ENCODE data around the gene FAM72B.
"Not testable (repeated sequence)": the region's sequence is repeated elsewhere in the genome, so short reads cannot be mapped to it uniquely, and the experiment has no call there.

Gene FAM72B

GRCh38 chr1:121199763-121200162, 15.6 kb upstream of the FAM72B start:
- DNase-seq = not testable (repeated sequence)

DNA sequence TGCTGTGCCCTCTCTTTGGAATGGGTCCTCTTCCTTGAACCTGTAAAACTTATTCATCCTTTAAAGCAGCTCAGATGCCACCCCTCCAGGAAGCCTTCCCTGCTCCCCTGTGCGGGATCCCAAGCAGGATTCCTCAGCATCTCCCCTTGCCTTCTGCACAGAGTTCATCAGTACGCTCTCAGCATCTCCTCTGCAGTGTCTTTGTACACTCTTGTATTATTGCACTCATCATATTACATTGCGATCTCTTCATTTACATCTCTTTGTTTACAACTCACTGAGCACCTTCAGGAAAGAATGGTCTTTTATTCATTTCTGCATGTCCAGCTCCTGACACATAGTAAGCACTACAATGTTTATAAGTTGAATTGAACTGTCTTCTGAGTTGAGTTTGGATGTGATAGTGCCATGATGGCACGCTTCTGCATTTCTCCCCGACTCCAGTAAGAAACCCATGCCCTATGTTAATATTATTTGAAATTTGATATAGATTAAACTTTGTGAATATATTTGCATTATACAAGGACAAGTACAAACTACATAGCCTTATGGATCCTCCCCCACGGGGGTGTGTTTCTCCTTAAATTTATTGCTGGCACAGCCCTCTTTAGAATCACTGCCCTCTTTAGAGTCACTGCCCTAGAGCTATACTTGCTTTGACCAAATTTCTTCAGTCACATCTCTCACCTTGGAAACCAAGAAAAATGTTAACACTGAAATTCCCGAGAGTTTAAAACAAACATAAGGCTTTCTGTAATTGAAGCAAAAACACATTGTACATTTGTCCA, 13.1 kb upstream of the FAM72B start:
- DNase-seq = not testable (repeated sequence)

DNA sequence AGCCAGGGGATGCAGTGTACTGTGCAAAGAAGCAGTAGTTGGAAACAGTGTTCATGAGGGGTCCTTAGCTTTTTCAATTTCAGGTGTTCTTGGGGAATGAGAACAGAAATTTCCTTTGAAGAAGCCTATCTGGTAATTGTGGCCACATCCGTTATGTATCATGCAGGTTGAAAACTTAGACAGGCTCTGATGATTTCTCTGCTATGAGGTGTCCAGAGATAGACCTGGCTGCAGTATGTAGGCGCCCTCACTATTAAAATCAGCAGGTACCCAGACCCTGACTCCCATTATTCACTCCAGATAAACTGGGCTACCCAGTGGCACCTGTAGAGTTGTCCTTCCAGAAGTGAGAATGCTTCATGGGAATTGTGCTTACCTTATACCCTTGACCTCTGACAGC, 8.4 kb upstream of the FAM72B start:
- not testable (repeated sequence) for DNase-seq

GRCh38 chr1:121187914-121188313, 3.8 kb upstream of the FAM72B start:
- not testable (repeated sequence) for DNase-seq

DNA sequence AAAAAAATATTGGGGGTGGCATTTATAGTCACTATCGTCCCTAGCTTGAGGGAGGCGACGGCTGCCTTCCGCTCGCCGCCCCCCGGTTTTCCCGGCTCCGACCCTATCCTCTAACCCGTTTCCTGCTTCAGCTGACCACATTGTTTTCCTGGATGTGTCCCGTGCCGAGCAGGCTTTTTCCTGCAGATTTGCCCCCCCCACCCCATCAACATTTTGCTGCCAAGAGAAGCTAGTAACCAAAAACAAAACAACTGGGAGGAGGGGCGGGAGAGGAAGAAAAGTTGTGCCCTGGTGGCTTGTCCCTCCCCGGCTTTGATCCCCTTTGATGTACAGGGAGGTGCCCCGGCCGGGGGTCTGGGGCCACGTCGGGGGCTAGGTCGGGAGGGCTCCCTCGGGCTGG, 2.1 kb upstream of the FAM72B start:
- not testable (repeated sequence) for DNase-seq

- DNase-seq = not testable (repeated sequence)
These were observed 1.1 kb upstream of the FAM72B start for GRCh38 chr1:121185140-121185708.

DNA sequence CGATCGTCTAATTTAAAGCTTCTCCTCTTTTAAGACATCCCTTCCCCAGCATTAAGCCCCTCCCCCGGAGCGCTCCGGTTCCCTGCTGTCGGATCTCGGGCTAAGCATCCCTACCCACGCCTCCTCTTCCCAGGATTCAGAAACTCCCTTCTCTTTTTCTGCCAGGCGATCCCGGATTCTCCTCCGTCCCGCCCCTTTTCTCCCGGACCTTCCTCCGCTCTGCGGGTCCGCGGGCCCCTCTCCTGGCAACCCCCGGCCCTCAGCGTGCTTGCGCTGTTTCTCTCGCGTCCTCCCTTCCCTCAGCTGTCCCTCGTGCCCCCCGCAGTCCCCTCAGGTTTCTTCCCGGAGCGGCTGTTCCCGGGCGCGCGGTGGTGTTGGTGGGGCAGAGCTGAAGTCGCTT, 273 bp downstream of the FAM72B start:
- DNase-seq = not testable (repeated sequence)

DNA sequence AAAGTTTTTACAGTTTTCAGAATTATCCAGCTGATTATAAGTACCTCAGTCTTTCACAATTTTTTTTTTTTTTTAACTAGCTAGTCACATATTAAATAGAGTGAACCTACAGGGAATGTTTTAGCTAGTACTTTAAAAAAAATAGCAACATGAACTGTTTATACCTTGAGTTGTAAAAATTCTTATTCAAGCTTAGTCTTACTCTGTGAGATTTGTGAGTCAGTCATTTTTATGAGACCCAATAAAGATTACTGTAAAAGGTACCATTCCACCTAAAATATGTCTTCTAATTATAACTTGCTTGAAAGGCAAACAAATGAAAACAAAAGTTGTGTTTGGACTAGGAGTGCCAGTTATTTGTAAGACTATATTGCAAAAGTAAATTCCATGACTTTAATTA, 5.9 kb downstream of the FAM72B start:
- not testable (repeated sequence) for DNase-seq

DNA sequence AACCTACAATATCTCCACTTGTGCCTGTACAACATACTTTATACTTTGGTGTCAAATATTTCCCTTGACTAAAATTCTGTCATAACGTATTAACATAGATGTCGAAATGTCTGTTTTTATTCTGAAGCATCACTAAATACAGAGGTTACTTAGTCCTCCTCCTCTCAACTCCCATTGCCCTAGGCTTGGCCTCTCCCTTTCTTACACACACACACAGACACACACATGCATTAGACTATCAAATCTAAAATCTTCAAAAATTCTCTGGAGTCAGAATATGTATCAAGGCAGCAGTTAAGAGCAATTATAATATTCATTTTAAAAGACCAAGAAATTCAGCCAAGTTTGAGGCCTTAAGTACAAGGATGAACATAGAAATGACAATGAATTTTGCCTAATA, 7.5 kb downstream of the FAM72B start:
- DNase-seq = not testable (repeated sequence)

DNA sequence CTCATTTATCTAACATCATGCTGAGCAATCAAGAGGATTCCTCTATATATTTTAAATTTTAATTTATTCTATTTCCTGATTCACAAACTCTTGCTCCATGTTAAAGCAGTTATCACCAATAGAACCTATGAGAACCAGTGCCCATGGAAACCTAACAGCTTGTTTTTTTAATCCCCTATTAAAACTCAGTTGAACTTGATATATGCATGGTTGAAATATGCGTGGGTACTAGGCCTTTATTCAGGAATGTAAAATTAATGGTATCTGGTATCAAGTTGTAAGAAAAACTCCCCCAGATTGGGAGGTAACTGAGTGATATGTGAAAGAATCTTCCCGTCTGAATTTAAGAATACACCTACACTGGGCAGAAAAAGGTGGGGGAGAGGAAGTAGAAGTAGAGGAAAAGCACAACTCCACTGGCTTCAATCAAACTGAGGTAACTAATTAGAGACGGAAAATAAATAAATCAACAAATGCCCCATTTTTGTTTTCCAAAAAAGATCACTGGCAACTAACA, 15.9 kb downstream of the FAM72B start:
- not testable (repeated sequence) for DNase-seq

DNA sequence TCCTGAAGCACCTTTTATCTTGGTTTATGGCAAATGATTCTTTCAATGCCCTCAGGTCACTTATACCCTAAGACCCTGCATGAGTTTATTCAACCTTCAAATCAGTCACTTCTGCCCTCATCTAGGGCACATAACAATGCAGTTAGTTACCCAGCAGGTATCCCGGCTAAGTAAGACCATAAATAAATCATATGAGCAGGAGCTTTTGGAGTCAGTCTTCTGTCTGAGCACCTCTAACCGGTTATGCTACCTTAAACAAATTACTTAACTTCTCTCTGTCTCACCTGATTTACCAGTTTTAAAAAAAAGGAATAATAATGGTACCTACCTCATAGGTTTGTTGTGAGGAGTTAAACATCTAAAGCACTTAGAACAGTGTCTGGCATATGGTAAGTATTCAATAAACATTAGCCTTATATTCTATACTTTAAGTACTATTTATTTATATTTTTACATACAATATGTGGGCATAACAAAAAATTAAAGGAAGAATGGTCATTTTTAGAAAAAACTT, 16.9 kb downstream of the FAM72B start:
- DNase-seq = not testable (repeated sequence)

DNA sequence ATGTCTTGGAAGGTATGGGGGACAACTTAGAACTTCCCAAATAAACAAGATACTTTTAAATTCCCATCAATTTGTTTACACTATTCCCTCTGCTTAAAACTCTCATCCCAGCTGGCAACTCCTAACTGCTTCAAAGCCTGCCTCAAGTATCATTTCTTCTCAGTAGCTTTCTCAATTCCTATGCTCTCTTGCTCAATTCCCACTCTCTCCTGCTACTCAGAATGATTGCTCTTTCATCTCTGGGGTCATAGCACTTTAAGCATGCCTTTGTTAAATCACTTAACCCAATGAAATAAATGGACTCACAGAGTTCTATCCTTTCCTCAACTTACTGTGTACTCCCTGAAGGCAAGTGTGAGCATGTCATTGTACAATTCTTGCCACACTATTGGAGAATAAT, 18.8 kb downstream of the FAM72B start:
- not testable (repeated sequence) for DNase-seq

GRCh38 chr1:121163850-121164757, 20.0 kb downstream of the FAM72B start:
- not testable (repeated sequence) for DNase-seq

- DNase-seq = not testable (repeated sequence)
These were observed 22.8 kb downstream of the FAM72B start for GRCh38 chr1:121161199-121161901.

DNA sequence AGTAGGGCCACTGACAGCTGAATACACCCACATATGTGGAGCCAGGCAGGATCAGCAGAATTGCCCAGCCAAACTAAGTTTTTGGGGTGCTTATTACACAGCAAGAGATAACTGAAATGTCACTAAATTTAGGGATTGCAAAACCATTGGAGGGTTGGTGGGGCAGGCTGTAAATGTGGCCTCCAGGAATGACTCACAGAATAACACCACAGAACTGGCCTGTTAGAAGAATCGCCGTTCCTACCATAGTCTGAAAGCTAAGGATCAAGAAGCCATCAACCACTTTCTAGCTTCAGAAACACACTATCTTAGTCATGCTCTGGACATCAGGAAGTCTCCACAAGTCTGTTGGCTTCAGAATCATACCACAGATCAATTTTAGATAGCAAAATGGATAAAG, 24.0 kb downstream of the FAM72B start:
- DNase-seq = not testable (repeated sequence)

GRCh38 chr1:121157609-121158008, 26.5 kb downstream of the FAM72B start:
- not testable (repeated sequence) for DNase-seq

- not testable (repeated sequence) for DNase-seq
These were observed 27.1 kb downstream of the FAM72B start for GRCh38 chr1:121156958-121157603.

- not testable (repeated sequence) for DNase-seq
These were observed 28.3 kb downstream of the FAM72B start for GRCh38 chr1:121155671-121156358.

- not testable (repeated sequence) for DNase-seq
These were observed 29.3 kb downstream of the FAM72B start for GRCh38 chr1:121154811-121155210.

- DNase-seq = not testable (repeated sequence)
These were observed 31.4 kb downstream of the FAM72B start for GRCh38 chr1:121152788-121153187.

- DNase-seq = not testable (repeated sequence)
These were observed 32.8 kb downstream of the FAM72B start for GRCh38 chr1:121151294-121151693.

Measured in SHP77 treated with DMSO at 0.1 percent for 48 hours (cell line).